Measurements from ENCODE around the gene CACNA1A.
"Not testable (repeated sequence)": the region's sequence is repeated elsewhere in the genome, so short reads cannot be mapped to it uniquely, and the experiment has no call there.

Gene CACNA1A

GRCh38 chr19:13220847-13221246 lies 285.4 kb downstream of the CACNA1A start:
- DNase-seq = no peak

GRCh38 chr19:13215572-13216380 lies 290.5 kb downstream of the CACNA1A start:
- DNase-seq = no peak

GRCh38 chr19:13214036-13214730 lies 292.1 kb downstream of the CACNA1A start:
- no peak for DNase-seq

- no peak for DNase-seq
Observed at GRCh38 chr19:13212759-13213330, 293.4 kb downstream of the CACNA1A start.

- DNase-seq = no peak
Observed at GRCh38 chr19:13211426-13212308, 294.6 kb downstream of the CACNA1A start.

- no peak for DNase-seq
Observed at GRCh38 chr19:13210941-13211340, 295.3 kb downstream of the CACNA1A start.

GRCh38 chr19:13210339-13210775 lies 295.9 kb downstream of the CACNA1A start:
- no peak for DNase-seq

- no peak for DNase-seq
Observed at GRCh38 chr19:13209484-13210338, 296.6 kb downstream of the CACNA1A start.

GRCh38 chr19:13208672-13209483 lies 297.4 kb downstream of the CACNA1A start:
- no peak for DNase-seq

GRCh38 chr19:13207846-13208671 lies 298.2 kb downstream of the CACNA1A start:
- no peak for DNase-seq

GRCh38 chr19:13207237-13207845 lies 298.9 kb downstream of the CACNA1A start:
- DNase-seq = no peak

GRCh38 chr19:13206587-13206986 lies 299.7 kb downstream of the CACNA1A start:
- no peak for DNase-seq

GRCh38 chr19:13202112-13202511 lies 304.2 kb downstream of the CACNA1A start:
- DNase-seq = not testable (repeated sequence)

- no peak for DNase-seq
Observed at GRCh38 chr19:13198634-13199033, 307.6 kb downstream of the CACNA1A start.

- no peak for DNase-seq
Observed at GRCh38 chr19:13195678-13196077, 310.6 kb downstream of the CACNA1A start.

- DNase-seq = no peak
Observed at GRCh38 chr19:13190781-13191540, 315.3 kb downstream of the CACNA1A start.

- DNase-seq = no peak
Observed at GRCh38 chr19:13189600-13189999, 316.7 kb downstream of the CACNA1A start.

GRCh38 chr19:13187419-13187818 lies 318.9 kb downstream of the CACNA1A start:
- DNase-seq = no peak

GRCh38 chr19:13186688-13187087 lies 319.6 kb downstream of the CACNA1A start:
- DNase-seq = not testable (repeated sequence)
